HG03039 (cell line): ENCODE data around the gene RAB19.
"Not testable (repeated sequence)": the region's sequence is repeated elsewhere in the genome, so short reads cannot be mapped to it uniquely, and the experiment has no call there.

Source experiments
- ATAC-seq: cut with Tn5 transposase; IDR thresholded peaks from one replicate; pipeline ENCODE4 v1.9.1; 2021; ENCODE audit warnings: mild to moderate bottlenecking, moderate library complexity; ENCODE audit not compliant: unreplicated experiment

Gene RAB19

GRCh38 chr7:140400381-140400780 lies 3.5 kb upstream of the RAB19 start:
- no peak for ATAC-seq

GRCh38 chr7:140402178-140402835 lies 1.6 kb upstream of the RAB19 start:
- no peak for ATAC-seq

GRCh38 chr7:140404565-140405065 lies 757 bp downstream of the RAB19 start:
- ATAC-seq, result no peak

GRCh38 chr7:140415361-140415760 lies 11.5 kb downstream of the RAB19 start:
- no peak for ATAC-seq

GRCh38 chr7:140415816-140416215 lies 12.0 kb downstream of the RAB19 start:
- ATAC-seq, result not testable (repeated sequence)

GRCh38 chr7:140416560-140416959 lies 12.7 kb downstream of the RAB19 start:
- ATAC-seq, result no peak

GRCh38 chr7:140417456-140418155 lies 13.7 kb downstream of the RAB19 start:
- no peak for ATAC-seq

- ATAC-seq, result not testable (repeated sequence)
Measured at GRCh38 chr7:140418156-140418472, 14.3 kb downstream of the RAB19 start.

GRCh38 chr7:140418653-140419052 lies 14.8 kb downstream of the RAB19 start:
- ATAC-seq, result no peak

- ATAC-seq, result no peak
Measured at GRCh38 chr7:140421521-140421920, 17.7 kb downstream of the RAB19 start.

GRCh38 chr7:140423501-140423900 lies 19.6 kb downstream of the RAB19 start:
- ATAC-seq, result no peak

GRCh38 chr7:140425718-140426117 lies 21.9 kb downstream of the RAB19 start:
- no peak for ATAC-seq

GRCh38 chr7:140426130-140426529 lies 22.3 kb downstream of the RAB19 start:
- ATAC-seq, result no peak

GRCh38 chr7:140433396-140433795 lies 29.5 kb downstream of the RAB19 start:
- no peak for ATAC-seq

GRCh38 chr7:140435252-140435895 lies 31.5 kb downstream of the RAB19 start:
- no peak for ATAC-seq

GRCh38 chr7:140439359-140439758 lies 35.5 kb downstream of the RAB19 start:
- ATAC-seq, result no peak

GRCh38 chr7:140440593-140440992 lies 36.7 kb downstream of the RAB19 start:
- ATAC-seq, result no peak

- ATAC-seq, result no peak
Measured at GRCh38 chr7:140441519-140441918, 37.7 kb downstream of the RAB19 start.

GRCh38 chr7:140446467-140446866 lies 42.6 kb downstream of the RAB19 start:
- ATAC-seq, result no peak

GRCh38 chr7:140447841-140448240 lies 44.0 kb downstream of the RAB19 start:
- ATAC-seq, result no peak

- no peak for ATAC-seq
Measured at GRCh38 chr7:140448781-140449480, 45.1 kb downstream of the RAB19 start.
